ENCODE measurements around the gene COL6A3.

DNA sequence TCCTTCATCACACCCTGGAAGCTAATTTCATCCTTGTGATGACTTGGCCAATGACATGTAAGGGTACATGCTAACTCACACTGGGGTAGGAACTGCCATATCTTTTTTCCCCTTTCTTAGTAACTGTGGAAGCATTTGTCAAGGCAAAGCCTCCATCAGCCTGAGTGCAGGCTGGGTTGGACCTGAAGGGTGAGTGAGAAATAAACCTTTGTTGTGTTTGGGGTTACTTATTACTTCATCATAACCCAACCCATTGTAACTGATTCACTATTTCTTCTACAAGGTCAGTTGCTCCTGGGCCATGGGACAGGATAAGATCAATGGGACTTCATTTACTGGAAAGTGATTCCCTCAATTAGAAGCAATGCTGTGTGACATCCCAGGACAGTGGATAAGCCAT, 108.4 kb downstream of the COL6A3 start:
- TF ChIP-seq, protein P1, sequence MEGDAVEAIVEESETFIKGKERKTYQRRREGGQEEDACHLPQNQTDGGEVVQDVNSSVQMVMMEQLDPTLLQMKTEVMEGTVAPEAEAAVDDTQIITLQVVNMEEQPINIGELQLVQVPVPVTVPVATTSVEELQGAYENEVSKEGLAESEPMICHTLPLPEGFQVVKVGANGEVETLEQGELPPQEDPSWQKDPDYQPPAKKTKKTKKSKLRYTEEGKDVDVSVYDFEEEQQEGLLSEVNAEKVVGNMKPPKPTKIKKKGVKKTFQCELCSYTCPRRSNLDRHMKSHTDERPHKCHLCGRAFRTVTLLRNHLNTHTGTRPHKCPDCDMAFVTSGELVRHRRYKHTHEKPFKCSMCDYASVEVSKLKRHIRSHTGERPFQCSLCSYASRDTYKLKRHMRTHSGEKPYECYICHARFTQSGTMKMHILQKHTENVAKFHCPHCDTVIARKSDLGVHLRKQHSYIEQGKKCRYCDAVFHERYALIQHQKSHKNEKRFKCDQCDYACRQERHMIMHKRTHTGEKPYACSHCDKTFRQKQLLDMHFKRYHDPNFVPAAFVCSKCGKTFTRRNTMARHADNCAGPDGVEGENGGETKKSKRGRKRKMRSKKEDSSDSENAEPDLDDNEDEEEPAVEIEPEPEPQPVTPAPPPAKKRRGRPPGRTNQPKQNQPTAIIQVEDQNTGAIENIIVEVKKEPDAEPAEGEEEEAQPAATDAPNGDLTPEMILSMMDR (IDR thresholded peaks at IDR 0.05) = no peak
- TF ChIP-seq POLR2A (IDR thresholded peaks at IDR 0.05) = no peak

Data from lower leg skin (tissue), 3 donors.